NCI-H187 treated with DMSO at 0.1 percent for 48 hours (cell line): ENCODE data around the gene ACOT13.
"Not testable (repeated sequence)": the region's sequence is repeated elsewhere in the genome, so short reads cannot be mapped to it uniquely, and the experiment has no call there.

Source experiments
- DNase-seq: peaks from one replicate; lab custom pipeline; 2025; lab: John Stamatoyannopoulos, UW

Gene ACOT13

DNA sequence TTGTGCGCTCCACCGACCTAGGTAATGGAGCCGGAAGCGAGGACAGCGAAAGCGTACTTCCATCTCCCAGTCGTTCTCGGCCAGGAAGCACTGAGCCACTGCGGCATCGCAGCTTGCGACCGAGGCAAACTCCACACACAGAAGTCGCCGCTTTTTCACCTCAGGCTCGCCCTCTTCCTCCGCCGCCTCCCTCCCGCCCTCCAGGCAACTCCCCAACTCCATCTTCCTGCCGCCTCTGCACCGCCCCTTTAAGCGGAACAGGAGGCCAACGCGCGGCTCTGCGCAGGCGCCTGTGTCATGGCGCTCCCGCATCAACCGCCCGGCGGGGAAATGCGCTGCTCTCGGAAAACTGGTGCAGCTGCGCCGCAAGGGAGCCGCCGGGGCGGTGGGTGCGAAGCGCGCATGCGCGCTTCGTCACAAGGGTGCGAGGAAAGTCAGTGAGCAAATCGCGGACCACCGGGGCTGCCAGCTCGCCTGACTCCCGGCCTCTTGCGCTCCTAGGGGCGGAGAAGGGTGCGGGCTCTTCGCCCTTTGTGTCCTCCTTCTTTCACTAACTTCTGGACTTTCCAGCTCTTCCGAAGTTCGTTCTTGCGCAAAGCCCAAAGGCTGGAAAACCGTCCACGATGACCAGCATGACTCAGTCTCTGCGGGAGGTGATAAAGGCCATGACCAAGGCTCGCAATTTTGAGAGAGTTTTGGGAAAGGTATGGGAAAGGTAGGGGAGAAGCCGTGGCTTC, at the start of gene ACOT13, which contains the start of gene TDP2:
TSS of gene ACOT13 (plus strand) at position 437 of the 737 bp plus-strand sequence. CDS start at position 624, 187 bp downstream.
TSS of gene TDP2 (minus strand) at position 259 of the 737 bp plus-strand sequence. CDS start at position 222, 37 bp downstream.
- peak; percentile 66 for DNase-seq

DNA sequence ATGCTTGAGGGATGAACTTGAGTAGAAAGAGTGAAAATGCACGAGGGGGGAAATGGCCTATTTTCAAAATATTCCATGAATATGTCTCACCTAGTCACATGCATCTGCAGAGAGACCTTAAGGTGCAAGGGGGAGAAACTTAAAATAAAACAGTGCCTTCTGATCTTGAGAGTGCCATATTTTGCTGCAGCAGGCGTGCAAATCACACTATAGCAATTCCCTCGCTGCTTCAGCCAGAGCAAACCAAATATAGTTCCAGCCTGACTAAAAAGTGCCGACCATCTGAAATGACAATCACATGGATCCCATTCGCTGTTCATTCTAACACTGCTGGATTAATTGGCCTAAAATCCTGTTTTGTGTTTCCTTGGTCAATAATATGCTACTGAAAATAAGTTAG, 47.2 kb upstream of the ACOT13 start:
- no peak for DNase-seq

DNA sequence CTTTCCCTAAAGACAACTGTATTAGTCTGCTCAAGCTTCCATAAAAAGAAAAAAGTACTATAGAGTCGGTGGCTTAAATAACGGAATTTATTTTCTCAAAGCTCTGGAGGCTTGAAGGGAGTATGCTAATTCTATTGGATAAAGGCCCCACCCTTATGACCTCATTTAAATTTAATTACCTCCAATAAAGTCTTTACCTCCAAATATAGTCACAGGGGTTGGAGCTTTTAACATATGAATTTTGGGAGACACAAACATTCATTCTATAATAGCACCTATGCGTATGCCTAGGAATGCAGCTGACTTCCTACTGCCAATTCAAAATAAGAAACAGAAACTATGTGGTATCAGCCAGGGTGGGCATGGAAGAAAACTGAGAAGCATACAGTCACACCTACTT, 46.2 kb upstream of the ACOT13 start:
- no peak for DNase-seq

DNA sequence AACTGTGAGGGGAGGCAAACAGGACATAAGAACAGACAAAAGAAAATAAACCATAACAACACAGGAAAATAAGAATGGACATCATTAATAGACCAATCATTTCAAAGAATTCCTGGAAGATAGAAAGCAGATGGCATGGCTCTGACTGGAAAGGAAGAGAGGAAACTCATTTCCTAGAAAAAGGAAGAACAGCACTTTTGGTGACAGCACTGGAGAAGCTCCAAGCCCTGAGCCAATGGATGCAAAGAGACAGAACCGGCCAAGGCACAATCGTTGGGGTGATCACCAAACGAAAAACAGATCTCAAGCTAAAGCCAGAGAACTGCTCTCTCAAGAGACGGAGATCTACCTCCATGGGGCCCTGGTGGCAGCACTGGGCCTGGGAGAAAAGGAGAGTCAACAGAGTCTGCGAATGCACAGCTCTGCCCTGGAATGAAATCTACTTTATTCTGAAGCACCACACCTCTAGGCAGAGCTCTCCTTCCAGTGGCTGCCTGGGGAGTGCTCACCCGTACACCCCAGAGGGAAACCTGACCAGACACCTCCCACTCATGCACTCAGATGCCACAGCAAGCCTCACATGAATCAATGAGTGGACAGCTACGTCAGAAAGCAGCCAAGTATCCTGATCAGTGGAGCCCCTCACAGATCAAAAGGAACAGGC, 45.1 kb upstream of the ACOT13 start:
- no peak for DNase-seq

DNA sequence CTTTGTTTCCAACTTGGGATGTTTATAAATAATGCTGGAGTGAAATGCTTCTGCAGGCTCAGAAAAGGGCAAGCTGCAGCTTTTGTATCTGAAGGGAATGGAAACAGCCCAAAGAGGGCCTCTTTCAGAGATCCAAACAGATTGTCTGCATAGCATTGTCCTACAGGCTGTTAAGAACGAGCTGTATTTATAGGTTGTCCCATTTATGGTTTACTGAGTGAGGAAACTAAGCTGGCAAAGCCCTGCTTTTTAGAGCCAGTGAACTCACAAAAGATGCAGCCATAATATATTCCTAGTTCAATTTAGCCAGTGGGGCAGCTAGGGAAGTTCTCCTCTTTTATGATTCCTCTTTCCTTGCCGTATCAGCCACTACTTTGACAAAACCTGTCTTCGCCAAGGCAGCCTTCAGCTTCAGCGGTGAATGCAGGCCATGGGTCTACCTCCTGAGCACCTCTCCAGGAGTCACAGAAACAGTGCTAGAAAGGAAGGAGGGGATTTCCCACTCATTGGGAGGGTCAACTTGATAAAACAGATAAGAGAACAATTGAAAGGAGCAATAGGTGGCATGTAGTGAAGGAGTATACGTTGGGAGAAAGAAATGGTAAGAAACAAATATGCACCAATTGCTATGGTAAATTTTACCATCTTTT, 35.9 kb upstream of the ACOT13 start:
- DNase-seq = no peak

DNA sequence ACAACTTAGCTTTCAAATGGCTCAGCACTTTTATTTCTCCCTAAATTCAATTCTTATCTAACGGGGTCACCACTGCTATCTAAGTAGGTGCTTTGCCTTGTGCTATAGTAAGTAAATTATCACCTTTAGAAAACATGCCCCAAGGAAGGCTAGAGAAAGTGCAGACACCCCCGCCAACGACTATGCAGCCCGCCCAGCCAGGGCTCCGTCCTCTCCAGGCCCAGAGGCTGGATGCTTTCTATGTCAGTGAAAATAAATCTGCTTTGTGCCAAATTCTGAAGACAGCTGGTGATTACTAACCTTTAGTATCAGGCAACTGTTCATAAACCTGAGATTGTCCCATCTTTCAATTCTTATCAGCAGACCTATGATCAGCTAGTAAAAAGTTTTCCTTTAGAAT, 35.2 kb upstream of the ACOT13 start:
- no peak for DNase-seq

DNA sequence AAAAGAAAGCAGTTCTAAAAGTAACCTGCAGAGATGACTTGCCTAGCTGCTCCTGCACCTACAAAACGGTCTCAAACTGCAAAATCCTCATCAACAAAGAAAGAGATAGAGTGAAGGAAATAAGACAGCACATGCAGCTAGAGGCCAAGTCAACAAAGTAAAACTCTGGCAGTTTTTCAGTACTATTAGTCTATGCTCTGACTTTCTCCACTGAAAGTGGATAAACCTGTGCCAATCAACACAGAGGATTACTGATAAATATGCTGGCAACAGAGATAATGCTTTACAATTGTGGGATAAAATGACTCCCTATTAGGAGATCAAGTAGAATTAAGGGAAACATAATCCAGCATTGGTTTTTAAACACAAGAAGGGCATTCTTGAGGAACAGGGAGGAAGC, 34.3 kb upstream of the ACOT13 start:
- no peak for DNase-seq

DNA sequence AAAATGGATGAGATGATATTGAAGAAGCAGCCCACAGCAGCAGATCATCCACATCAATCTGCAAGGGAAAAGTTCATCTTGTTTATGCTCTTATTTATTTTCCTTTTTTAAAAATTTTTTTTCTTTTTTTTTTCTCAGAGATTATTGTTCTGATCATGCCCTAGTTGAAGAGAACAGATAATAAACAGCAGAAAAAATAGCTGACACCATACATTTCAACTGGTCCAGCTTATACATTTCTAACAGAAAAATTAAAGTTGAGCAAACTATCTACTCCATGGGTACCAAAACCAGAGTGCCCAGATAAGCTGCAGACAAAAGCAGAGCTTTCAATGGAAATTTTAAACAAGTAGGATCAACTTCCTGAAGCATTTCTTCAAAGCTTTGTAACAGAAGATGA, 30.2 kb upstream of the ACOT13 start:
- no peak for DNase-seq

DNA sequence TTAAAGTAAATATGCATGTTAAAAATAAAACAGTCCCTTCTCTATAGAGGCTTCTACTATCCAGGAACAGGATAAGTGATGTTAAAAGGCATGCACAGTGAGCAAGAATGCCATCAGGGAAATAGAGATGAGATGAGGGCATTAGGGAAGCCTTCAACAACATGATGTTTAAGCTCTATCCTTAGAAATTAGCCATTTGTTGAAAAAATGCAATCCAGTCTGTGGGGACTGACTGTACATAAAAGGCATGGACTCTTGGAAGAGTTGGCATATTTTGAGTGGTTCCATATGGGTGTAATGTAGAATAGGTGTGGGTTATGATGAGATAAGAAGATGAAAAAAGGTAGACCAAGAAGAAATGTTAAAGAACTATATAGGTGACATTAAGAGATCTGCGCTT, 26.7 kb upstream of the ACOT13 start:
- no peak for DNase-seq

DNA sequence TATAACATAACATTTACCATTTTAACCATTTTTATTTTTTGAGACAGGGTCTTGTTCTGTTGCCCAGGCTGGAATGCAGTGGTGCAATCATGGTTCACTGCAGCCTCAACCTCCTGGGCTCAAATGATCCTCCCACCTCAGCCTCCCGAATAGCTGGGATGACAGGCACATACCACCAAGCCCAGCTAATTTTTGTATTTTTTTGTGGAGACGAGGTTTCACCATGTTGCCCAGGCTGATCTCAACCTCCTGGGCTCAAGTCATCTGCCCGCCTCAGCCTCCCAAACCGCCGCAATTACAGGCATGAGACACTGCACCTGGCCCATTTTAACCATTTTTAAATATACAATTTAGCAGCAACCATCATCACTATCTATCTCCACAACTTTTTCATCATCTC, 26.2 kb upstream of the ACOT13 start:
- DNase-seq = not testable (repeated sequence)

DNA sequence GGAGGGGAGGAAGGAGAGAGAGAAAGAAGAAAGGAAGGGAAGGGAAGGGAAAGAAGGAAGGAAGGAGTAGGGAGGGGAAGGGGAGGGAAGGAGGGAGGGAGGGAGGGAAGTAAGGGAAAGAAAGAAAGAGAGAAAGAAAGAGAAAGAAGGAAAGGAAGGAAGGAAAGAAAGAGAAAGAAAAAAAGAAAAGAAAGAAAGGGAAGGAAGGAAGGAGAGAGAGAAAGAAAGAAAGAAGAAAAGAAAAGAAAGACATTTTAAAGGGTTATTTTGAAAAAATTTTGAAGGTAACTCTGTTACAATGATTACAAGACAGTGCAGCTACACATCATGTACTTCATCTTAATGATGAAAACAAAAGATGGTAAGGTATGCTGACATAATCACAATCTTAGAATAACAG, 24.8 kb upstream of the ACOT13 start:
- DNase-seq = no peak

DNA sequence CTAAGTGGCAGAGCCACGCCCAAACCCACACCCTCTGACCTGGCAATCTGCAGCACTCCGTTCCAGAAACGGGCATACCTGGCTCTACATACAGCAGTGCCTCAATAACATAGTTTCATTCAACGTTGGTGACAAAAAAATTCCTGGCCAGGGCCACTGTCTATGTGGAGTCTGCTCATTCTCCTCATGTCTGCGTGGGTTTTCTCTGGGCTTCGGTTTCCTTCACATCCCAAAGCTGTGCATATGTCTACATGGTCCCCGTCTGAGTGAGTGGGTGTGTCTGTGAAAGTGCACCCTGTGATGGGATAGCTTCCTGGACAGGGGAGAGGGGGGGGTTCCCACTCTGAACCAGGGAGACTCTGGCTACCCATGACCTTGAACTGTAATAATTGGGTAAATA, 23.0 kb upstream of the ACOT13 start:
- DNase-seq = no peak

DNA sequence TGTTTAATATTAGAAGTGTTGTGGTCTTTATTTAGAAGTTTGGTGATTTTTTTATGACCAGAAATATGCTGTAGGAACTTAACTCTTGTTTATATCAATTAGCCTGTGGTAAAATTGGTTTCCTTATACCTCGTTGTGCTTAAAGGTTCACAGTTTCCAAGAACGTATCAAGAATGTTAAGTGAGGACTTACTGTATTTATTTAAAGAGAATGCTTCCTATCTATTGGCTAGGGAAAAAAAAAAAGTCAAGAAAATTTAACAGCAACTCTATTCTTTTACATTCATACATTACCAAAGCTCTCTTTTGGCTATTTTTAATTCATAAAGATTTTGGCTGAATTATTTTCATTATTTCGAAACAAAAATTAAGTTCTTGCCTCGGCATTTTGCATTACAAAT, 22.5 kb upstream of the ACOT13 start:
- no peak for DNase-seq

DNA sequence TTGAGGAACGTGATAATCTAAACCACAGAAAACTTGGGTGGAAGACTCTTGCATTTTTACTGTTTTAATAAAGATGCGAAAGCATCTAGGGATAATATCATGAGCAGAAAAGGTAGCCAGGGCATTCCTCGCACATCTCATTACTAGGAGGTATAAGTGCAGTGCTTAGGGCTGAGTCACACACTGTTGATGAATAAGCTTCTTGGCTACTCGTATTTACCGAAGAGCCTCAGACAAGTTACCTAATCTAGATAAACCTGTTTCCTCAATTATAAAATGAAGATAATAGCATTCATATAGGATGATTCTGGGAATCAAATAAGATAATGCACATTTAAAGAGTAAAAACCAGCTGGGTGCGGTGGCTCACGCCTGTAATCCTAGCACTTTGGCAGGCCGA, 20.1 kb upstream of the ACOT13 start:
- DNase-seq = no peak

DNA sequence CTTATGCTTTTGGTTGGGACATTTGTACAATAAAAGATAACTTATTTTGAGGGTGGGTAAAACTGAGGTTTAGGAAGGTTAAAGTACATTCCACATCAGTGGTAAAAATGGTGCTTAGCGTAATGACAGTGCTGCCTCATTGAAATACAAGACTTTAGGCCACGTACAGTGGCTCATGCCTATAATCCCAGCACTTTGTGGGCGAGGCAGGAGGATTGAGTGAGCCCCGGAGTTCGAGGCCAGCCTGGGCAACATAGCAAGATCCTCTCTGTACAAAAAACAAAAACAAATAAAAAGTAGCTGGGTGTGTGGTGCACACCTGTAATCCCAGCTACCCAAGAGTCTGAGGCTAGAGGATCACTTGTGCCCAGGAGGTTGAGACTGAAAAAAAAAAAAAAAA, 18.6 kb upstream of the ACOT13 start:
- no peak for DNase-seq

DNA sequence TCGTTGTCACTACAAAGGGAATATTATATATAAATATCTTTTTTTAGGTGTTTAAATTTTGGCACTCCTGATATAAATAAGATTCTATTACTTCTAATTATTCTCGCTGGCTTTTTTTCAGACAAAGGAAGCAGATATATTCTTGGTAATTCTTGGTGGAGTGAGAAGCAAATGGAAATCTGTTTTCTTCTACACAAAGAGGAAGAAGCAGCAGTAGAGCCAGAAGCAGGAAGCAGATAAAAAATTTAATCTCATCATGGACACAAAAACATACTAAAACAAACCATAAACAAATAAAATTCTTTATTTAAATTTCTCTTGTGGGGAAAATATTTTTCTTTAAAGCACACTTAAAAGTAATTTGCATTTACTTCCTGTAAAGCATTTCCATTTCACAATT, 17.2 kb upstream of the ACOT13 start:
- DNase-seq = no peak

DNA sequence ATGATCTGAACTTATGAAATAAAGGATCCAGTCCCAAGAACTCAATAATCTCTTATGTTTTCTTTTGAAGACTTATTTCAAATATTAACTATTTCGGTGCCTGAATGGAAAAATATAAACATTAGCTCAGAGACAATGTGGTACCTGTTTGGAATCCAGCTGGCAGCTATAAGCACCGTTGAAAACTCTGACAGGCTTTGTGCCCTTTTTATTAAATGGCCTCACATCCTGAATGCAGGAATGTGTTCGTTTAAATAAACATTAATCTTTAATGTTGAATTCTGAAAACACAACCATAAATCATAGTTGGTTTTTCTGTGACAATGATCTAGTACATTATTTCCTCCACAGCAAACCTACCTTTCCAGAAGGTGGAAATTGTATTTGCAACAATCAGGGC, 16.5 kb upstream of the ACOT13 start:
- DNase-seq = no peak

DNA sequence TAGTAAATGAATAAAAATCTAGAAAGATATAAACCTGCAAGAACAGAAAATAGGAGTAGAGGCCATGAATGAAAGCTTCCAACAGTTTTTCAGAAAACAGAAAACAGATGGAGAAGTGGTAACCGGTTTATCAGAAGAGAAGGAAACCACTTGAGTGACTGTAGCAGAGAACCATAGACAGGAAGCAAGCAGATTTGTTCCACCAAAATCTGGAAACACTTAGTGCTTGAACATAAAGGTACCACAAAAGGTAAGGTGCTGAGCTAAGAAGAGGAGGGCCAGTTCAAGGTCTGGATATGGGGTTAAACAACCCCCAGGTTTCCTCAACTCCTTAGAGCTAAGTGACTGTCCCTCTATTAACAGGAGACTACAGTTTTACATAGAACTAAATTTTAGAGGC, 11.7 kb upstream of the ACOT13 start:
- DNase-seq = no peak

DNA sequence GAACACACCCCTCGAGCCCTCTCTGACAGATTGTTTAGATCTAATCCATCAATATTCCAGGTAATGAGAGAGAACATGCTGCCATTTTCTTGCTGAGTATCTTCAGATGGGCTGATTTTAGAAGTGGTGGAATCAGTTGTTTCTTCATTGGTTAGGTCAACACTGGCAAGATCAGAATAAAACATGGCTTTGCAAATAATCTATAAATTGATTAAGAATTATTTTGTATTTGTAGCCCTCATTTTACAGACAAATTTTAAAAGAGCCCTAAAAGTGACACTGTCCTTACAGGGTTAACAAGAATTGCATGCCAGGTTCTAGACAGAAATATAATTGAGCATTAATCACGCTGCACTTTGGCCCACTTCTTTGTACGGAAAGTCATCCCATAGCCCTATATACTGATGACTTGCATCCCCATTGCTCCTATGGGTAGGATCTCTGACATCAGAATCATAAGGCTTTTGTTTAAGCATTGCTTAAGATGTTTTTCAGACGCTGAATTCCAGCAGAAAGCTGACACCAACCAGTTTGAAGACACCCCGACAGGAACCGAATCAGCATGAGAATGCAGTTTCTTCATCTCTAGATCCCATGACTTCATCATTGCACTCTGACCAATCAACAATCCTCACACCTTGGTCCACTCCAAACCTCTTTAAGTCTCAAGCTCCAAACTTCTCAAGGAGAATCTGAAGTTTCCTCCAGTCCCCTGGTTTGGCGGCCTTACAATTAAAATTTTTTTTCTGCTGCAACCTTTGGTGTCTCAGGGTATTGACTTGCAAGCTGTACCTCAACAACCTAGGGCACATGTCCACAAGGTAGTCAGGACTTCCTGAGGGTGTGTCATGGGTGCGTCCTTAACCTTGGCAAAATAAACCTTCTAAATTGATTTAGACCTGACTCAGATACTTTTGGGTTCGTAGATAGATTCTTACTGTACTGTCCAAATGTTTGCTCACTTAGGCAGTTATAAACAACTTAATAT, 8.0 kb upstream of the ACOT13 start:
- DNase-seq = no peak

DNA sequence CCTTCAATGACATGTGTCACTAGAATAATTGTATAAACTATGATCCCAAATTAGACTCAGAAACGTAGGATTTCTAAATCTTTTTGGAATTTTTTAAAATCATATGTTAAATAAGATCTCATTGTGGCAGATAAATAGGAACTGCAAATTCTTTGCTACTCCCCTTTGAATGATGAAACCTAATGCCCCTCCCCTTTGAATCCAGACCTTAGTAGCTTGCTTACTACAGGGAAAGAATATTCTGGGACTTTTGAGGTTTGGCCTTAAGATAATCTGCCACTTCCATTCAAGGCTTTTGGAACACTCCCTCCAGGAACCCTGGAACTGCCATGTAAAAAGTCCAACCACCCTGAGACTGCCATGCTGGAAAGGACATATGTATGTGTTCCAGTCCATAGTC, 7.3 kb upstream of the ACOT13 start:
- DNase-seq = no peak

DNA sequence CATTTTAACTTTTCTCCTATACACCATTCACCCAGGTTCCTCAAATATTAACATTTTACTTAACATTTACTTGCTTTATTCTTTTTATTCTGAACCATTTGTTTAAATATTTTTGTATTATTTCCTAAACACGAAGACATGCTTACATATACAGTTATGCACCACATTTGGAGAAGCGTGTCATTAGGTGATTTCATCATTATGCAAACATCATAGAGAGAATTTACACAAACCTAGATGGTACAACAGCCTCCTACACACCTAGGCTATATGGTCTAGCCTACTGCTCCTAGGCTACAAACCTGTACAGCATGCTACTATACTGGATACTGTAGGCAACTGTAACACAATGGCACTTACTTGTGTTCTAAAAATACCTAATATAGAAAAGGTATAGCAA, 6.8 kb upstream of the ACOT13 start:
- no peak for DNase-seq

DNA sequence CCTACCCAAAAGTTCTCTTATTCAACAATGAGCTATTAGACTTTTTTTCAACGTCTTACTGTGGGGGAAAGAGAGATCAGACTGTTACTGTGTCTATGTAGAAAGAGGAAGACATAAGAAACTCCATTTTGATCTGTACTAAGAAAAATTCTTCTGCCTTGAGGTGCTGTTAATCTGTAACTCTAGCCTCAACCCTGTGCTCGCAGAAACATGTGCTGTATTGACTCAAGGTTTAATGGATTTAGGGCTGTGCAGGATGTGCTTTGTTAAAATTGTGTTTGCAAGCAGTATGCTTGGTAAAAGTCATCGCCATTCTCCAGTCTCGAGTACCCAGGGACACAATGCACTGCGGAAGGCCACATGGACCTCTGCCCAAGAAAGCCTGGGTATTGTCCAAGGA, 5.1 kb upstream of the ACOT13 start:
- DNase-seq = not testable (repeated sequence)
